Right cardiac atrium (tissue), 5 donors: ENCODE measurements around the gene TP63. TPM values are rescaled to one million over a fixed set of nuclear protein-coding genes. Genes with fewer than 3 reads are reported as not detected.
A peak's percentile ranks its signal among the peaks of the same experiment; 100 is the strongest.

ENCODE experiments used
- ATAC-seq, 2 donors: fragments of 200-7000 bp; cut with Tn5 transposase; one replicate each; pipeline versions ENCODE4 v1.8.0 to v1.9.1; 2020; ENCODE audit warnings: moderate library complexity in 2 of 2, mild to moderate bottlenecking in 1 of 2
- DNase-seq, 3 donors: peaks; one replicate each; pipeline ENCODE4 v3.0.0-alpha.2; 2020
- H3K27ac ChIP-seq: one replicate; pipeline ENCODE4 v1.5.1; 2013; ENCODE audit warnings: mild to moderate bottlenecking, low read length, control low read depth, moderate library complexity
- H3K27me3 ChIP-seq: one replicate; pipeline ENCODE4 v1.6.1; 2013; ENCODE audit not compliant: control insufficient read depth, insufficient read depth
- H3K4me1 ChIP-seq: one replicate; pipeline ENCODE4 v1.6.1; 2013; ENCODE audit warnings: low read length; ENCODE audit not compliant: control insufficient read depth, insufficient read depth
- H3K4me3 ChIP-seq: one replicate; pipeline ENCODE4 v1.5.1; 2013; ENCODE audit warnings: low read length, control low read depth
- H3K9me3 ChIP-seq: one replicate; pipeline ENCODE4 v1.6.1; 2013; ENCODE audit warnings: low read length; ENCODE audit not compliant: control insufficient read depth
- WGBS: extraction: QIAGEN DNeasy Blood & Tissue Kit; methylation state at CpG from one replicate; pipeline ENCODE4 v1.1.7; 2013; 5-methylcytosine and 5-hydroxymethylcytosine counted together
- intact Hi-C, 4 donors: fragments of 100-400 bp; cut with DNase I; formaldehyde crosslinking; loops; one replicate each; pipeline versions ENCODE4 v1.11.0 to v1.14.0; 2022 to 2023
- polyA plus RNA-seq: library from polyadenylated mRNA; stranded (reverse); fragments of 200-250 nt; gene quantifications from one replicate; pipeline ENCODE4 v1.2.3, GENCODE V29; 2013
- total RNA-seq, 4 donors: library from RNA; stranded (reverse); fragmentation: NEBNext Ultra II Directional; extraction: Animal tissue kit (Norgen Biotek cat#: 25700); gene quantifications; one replicate each; pipeline ENCODE4 v1.2.1, GENCODE V29; 2021
- donor health status: healthy with polysubstance abuse.
- donor health status: DM: no; HTN: yes; CAD: no.
- donor health status: DM: no; HTN: no; CAD: no.
- donor health status: DM: no; HTN: yes; CAD: no; lungs with severe emphysema.
- donor health status: DM: yes; HTN: yes; CAD: no.

TP63 gene
- total and polyA plus RNA-seq, 5 donors, result 0.25 to 0.71 (median 0.56) TPM

DNA sequence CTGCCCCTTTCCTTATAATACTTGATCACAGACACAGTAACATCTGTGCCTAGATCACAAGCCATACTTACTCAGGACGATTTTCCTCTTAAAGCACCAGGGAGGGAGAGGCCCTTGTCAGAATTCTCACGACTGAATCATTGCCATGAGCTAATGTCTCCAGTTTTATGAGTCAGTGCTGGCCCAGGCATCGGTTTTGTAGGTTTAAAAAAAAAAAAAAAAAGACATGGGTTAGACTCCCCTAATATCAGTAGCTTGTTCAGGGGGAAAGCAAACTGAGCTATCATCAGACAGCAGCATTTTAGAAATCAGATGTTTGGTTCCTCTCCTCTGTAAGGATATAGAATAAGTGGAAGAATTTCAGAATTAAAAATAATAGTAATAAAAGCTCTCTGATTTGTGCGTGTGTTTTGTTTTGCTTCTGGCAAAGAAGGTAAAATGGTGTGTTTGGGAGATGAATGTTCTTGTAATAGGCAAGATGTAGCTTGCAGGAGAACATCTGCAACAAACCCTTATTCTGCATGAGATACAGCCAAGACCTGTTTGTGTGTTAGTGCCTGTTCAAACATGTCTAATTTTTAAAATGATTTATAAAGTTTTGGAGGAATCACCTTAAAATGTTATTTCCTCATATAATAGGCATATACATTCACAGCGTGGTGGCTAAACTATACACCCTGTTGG lies 193.6 kb downstream of the TP63 start:
- DNase-seq (peak in 1 of 3 donors; percentile 16), ATAC-seq (peak; percentile 48 to 67)
- Histone ChIP-seq H3K9me3 (no peaks in the 10 kb centered on the region), H3K4me3 (no peak overlapping the region), H3K27ac (no peak overlapping the region), H3K27me3 (no peaks in the 10 kb centered on the region), H3K4me1 (no peaks in the 10 kb centered on the region)
- intact Hi-C loops, result no loop called here
- 57% methylated on average over 5 of the region's 5 CpGs for WGBS

DNA sequence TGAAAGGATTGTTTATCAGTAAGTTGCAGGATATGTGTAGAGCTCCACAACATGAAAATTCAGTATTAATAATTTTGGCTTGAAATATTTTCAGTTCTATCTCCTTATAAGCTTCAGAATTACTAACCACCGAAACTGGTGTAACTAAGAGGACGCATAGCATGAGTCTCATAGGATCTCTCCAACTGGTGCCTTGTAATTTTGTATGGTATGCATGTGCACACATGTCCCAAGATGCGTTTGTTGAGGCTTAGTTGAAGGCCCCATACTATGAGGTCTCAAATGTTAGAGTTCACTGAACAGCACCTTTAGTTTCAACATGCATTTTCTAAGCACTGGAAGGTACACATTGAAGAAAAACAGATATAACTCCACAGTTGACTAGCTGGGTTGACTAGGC lies 195.4 kb downstream of the TP63 start:
- Histone ChIP-seq H3K9me3 (no peaks in the 10 kb centered on the region), H3K27me3 (no peaks in the 10 kb centered on the region), H3K27ac (no peak overlapping the region), H3K4me3 (no peak overlapping the region), H3K4me1 (no peaks in the 10 kb centered on the region)
- no peak for DNase-seq
- 94% methylated on average over 3 of the region's 3 CpGs for WGBS
- intact Hi-C loops, result loop anchor here in 1 of 4 donors (2.0 kb wide), 1 partner anchor 22 kb away; no protein-coding TSS in a partner anchor
- ATAC-seq, result no peak

DNA sequence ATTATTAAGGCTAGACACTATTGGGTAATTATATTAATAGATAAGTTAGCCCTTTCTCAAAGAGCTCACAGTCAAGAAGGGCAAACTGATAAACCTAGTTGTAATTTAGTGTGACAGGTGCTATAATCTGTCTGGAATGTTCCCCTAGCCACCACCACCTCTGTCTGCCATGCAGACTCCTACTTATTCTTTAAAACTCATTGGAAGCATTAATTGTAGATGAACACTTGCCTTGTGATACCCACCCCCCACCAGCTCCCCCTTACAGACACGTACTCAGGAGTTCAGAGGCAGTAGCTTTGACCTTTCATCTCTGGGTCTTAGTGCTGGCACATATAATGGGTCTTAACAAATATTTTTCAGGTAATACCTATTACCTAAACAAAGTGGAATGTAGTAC lies 195.9 kb downstream of the TP63 start:
- Histone ChIP-seq H3K27ac (no peak overlapping the region), H3K9me3 (no peaks in the 10 kb centered on the region), H3K27me3 (no peaks in the 10 kb centered on the region), H3K4me1 (no peaks in the 10 kb centered on the region), H3K4me3 (no peak overlapping the region)
- 67% methylated on average over 1 of the region's 1 CpG for WGBS
- ATAC-seq (no peak), DNase-seq (no peak)
- intact Hi-C loops, result loop anchor here in 1 of 4 donors (2.0 kb wide), 1 partner anchor 22 kb away; no protein-coding TSS in a partner anchor

DNA sequence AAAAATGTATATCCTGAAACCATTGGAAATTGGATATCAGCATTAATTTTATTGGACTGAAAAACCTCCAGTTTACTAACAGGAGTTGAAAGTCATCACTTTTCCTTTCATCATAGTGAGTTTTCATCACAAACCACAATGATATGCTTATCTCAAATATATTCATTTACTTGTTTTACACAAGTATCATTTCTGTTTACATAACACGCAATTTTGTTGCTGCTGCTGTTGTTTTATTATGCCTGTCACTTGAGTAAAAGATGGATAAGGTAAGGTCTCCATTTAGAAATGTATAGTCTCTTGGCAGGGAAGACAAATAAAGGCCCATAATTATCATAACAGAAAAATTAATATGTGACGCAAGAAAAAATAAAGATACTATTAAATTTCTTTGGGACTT lies 199.2 kb downstream of the TP63 start:
- DNase-seq, result no peak
- no peak overlapping the region for H3K4me3 ChIP-seq
- H3K27ac ChIP-seq, result no peak overlapping the region
- H3K4me1 ChIP-seq, result no peaks in the 10 kb centered on the region
- no peak for ATAC-seq
- no peaks in the 10 kb centered on the region for H3K9me3 ChIP-seq
- H3K27me3 ChIP-seq, result no peaks in the 10 kb centered on the region
- intact Hi-C loops, result no loop called here
- WGBS, result 93% methylated on average over 2 of the region's 2 CpGs

DNA sequence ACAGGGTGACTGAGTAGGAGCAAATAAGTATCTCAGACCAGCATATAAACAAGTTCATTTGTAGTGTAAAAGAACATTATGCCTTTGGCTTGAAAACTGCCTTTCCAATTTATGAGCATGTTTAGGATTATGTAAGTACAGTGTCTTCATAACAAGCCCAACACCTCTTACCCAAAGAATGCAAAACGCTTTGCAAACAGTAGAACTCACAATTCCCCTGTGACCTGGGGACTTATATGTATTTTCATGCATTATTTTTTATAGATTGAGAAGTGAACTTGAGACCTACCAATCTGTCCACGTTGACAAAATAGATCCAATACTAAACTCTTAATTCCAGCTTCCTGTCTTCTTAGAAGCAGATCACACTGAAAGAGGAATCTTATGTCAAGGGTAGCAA lies 202.1 kb downstream of the TP63 start:
- ATAC-seq, result no peak
- no peaks in the 10 kb centered on the region for H3K27me3 ChIP-seq
- H3K4me1 ChIP-seq, result no peaks in the 10 kb centered on the region
- no peak for DNase-seq
- 69% methylated on average over 2 of the region's 2 CpGs for WGBS
- no peaks in the 10 kb centered on the region for H3K9me3 ChIP-seq
- no peak overlapping the region for H3K27ac ChIP-seq
- intact Hi-C loops, result no loop called here
- no peak overlapping the region for H3K4me3 ChIP-seq

DNA sequence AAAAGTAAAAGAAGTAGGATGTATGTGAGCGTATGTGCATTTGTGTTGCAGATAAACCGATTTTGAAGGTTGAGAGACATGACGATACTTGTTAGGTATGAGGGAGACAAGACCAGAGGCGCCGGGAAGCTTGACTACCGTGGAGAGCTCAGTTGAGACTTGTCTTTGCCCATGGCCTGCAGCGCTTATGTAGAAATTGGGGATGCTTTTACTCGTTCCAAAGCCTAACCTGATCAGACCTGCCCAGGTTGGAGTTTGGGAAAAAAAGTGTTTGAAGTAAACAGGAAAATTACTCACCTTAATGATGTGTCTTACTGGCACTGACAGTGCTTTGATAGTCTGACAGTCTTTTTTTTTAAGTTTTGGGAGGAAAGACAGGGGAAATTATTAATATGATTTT lies 202.8 kb downstream of the TP63 start:
- H3K9me3 ChIP-seq, result no peaks in the 10 kb centered on the region
- intact Hi-C loops, result no loop called here
- WGBS, result 88% methylated on average over 8 of the region's 8 CpGs
- H3K4me1 ChIP-seq, result no peaks in the 10 kb centered on the region
- DNase-seq (no peak), ATAC-seq (no peak)
- H3K27me3 ChIP-seq, result no peaks in the 10 kb centered on the region
- no peak overlapping the region for H3K4me3 ChIP-seq
- H3K27ac ChIP-seq, result no peak overlapping the region

DNA sequence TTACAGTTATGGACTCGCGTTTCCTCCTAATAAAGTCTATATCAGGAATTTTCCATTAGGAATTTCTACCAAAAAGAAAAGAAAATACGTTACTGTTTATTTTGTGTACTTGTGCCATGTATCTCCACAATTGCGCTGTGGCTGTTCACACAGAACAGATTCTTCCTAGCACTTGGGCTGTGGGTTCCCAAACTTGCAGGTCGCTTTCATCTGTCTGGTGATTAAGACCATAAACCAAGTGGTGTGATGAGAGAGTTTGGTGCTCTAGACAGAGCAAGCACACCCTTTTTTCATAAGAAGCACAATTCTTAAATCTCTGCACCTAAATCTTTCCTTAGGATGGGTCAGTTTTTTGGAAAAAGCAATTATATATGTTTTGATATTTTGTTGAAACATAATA lies 203.3 kb downstream of the TP63 start:
- H3K27me3 ChIP-seq, result no peaks in the 10 kb centered on the region
- 91% methylated on average over 5 of the region's 5 CpGs for WGBS
- no peaks in the 10 kb centered on the region for H3K9me3 ChIP-seq
- intact Hi-C loops, result no loop called here
- H3K4me1 ChIP-seq, result no peaks in the 10 kb centered on the region
- no peak overlapping the region for H3K4me3 ChIP-seq
- H3K27ac ChIP-seq, result no peak overlapping the region
- ATAC-seq (no peak), DNase-seq (no peak)

DNA sequence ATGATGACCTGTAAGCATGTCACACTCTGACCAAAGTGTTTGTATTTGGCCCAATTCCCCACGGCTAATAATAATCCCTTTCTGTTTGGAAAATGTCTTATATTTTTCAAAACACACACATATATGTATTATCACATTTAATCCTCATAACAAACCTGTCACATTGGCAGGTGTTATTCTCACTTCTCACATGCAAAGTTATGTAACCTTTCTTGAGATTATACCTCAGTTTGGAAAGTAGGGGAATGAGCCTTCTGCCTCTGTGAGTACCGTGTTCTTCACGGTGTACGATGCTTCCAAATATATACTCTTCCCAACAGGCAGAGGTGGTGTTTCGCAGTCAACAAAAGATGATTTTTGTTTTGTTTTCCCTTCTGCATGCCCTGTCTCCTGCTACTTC lies 205.6 kb downstream of the TP63 start:
- Histone ChIP-seq H3K27ac (no peak overlapping the region), H3K27me3 (no peaks in the 10 kb centered on the region), H3K4me3 (no peak overlapping the region), H3K4me1 (no peaks in the 10 kb centered on the region), H3K9me3 (no peaks in the 10 kb centered on the region)
- intact Hi-C loops, result no loop called here
- WGBS, result 83% methylated on average over 5 of the region's 5 CpGs
- no peak for ATAC-seq
- no peak for DNase-seq

DNA sequence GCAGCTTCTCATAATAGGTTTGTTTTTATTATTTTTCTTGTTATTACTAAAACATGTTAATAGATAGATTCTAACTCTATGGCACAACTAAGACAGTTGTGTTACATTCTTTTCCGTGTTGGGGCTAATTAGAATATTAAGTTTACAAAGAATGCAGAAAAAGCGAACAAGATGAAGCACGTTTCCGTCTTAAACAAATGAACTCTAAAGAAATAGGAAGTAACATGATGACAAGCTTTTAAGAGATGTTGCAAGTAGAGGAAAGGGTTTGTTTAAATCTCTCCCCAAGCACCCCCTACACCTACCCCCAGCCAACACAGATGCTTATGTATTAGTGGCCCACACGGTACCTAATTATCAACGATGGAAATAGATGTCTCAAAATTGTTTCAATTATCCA lies 207.1 kb downstream of the TP63 start:
- no peaks in the 10 kb centered on the region for H3K27me3 ChIP-seq
- H3K4me3 ChIP-seq, result no peak overlapping the region
- 74% methylated on average over 6 of the region's 6 CpGs for WGBS
- no peaks in the 10 kb centered on the region for H3K9me3 ChIP-seq
- ATAC-seq (no peak), DNase-seq (no peak)
- intact Hi-C loops, result no loop called here
- no peak overlapping the region for H3K27ac ChIP-seq
- H3K4me1 ChIP-seq, result no peaks in the 10 kb centered on the region

DNA sequence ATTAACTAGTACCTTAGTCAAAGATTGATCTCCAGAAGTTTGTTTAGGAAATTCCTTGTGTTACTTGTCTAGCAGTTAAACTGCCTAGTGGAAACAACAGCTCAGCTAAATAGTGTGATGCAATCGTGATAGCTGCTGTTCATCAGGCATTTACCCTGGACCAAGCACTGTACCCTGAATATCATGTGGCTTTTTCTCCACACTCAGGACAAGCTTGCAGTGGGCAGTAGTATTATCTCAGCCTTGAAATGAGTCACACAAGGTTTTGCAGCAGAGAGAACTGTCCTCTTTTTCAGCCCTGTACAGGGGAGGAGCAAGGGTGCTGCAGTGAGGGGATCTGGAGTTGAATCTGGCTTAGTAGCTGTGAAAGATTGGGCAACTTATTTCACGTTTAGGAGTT lies 208.4 kb downstream of the TP63 start:
- no peaks in the 10 kb centered on the region for H3K9me3 ChIP-seq
- H3K4me3 ChIP-seq, result no peak overlapping the region
- no peak overlapping the region for H3K27ac ChIP-seq
- no peaks in the 10 kb centered on the region for H3K4me1 ChIP-seq
- intact Hi-C loops, result no loop called here
- no peak for DNase-seq
- peak; percentile 78 to 79 for ATAC-seq
- whole genome bisulfite sequencing, result 52% methylated on average over 2 of the region's 2 CpGs
- no peaks in the 10 kb centered on the region for H3K27me3 ChIP-seq

DNA sequence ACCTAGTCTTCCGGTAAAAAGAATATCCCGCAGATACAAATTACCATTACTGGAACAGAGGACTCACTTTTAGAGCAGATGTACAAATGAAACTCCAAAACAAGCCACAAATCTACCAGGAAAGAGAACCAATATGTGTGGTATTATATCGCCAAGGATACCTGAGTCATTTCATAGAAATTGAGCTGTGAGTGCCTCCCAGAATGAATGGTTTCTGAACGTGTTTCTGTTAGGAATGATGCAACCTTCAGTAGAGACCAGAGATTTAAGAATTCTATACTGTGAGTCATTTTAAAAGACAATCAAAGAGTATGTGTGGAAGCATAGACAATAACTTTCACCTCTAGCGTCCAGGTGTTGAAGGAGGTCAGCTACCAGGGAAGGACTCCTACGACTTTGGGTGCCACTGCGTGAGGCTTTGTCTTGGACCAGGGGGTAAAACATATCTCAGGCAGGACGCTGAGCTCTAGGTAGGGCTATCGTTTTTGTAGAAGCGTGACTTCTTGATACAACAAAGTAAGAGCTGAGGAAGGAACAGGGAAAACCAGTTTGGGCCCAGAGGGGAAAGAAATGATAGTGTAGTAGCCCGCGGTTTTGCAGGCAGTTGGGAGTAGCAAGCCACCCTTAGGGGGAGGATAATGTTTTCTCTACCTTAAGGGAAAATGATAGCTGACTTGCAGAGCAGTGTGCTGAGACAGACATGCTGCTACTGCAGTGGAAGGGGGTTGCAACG lies 210.4 kb downstream of the TP63 start:
- H3K4me1 ChIP-seq, result no peaks in the 10 kb centered on the region
- H3K27me3 ChIP-seq, result no peaks in the 10 kb centered on the region
- ATAC-seq, result no peak
- intact Hi-C loops, result no loop called here
- H3K4me3 ChIP-seq, result no peak overlapping the region
- no peak for DNase-seq
- H3K9me3 ChIP-seq, result no peaks in the 10 kb centered on the region
- H3K27ac ChIP-seq, result no peak overlapping the region
- WGBS, result 80% methylated on average over 13 of the region's 13 CpGs
